ENCODE results near the gene TRIM54.
"Not testable (repeated sequence)": the region's sequence is repeated elsewhere in the genome, so short reads cannot be mapped to it uniquely, and the experiment has no call there.

Gene TRIM54

GRCh38 chr2:27296481-27296880 lies 14.3 kb downstream of the TRIM54 start:
- TF ChIP-seq, protein P1, sequence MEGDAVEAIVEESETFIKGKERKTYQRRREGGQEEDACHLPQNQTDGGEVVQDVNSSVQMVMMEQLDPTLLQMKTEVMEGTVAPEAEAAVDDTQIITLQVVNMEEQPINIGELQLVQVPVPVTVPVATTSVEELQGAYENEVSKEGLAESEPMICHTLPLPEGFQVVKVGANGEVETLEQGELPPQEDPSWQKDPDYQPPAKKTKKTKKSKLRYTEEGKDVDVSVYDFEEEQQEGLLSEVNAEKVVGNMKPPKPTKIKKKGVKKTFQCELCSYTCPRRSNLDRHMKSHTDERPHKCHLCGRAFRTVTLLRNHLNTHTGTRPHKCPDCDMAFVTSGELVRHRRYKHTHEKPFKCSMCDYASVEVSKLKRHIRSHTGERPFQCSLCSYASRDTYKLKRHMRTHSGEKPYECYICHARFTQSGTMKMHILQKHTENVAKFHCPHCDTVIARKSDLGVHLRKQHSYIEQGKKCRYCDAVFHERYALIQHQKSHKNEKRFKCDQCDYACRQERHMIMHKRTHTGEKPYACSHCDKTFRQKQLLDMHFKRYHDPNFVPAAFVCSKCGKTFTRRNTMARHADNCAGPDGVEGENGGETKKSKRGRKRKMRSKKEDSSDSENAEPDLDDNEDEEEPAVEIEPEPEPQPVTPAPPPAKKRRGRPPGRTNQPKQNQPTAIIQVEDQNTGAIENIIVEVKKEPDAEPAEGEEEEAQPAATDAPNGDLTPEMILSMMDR (IDR thresholded peaks at IDR 0.05; ENCODE audit: insufficient read depth, low read depth, low read length, missing control alignments): no peak
- H3K4me3 ChIP-seq (ENCODE audit: low read length): no peak overlapping the region
- no peak for DNase-seq (ENCODE audit: low read depth)

- no peak overlapping the region for H3K4me3 ChIP-seq (ENCODE audit: low read length)
- DNase-seq (ENCODE audit: low read depth): no peak
- TF ChIP-seq, protein P1 (IDR thresholded peaks at IDR 0.05; ENCODE audit: insufficient read depth, low read depth, low read length, missing control alignments): no peak
Measured at GRCh38 chr2:27297195-27297594, 15.0 kb downstream of the TRIM54 start.

DNA sequence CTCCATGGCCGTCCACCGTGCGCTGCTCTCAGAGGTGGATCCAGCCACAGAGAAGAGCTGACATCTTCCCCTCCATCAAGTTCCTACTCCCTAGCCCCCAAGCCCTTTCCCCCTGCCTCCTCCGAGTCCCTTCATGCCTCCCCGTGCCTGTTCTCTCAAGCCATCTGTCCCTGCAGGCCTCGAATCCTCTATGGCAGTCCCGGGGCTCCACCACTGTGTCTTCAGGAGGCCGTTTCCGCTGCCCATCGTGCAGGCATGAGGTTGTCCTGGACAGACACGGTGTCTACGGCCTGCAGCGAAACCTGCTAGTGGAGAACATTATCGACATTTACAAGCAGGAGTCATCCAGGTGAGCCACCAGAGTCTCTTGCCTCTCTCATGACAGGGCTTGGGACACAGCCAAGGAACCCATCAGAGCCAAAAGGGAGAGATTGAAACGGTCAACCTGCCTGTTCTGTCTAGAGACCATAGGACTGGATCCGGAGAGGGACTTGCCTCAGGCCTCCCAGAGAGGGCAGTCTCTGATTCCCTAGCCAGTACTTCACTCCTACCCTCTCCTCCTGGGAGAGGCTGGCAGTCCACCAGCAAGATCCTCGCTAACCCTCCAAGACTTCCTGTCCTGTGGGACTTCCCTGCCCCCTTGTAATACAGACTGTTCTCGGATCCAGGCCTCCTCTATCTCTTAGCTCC lies 16.3 kb downstream of the TRIM54 start:
- no peak overlapping the region for H3K4me3 ChIP-seq (ENCODE audit: low read length)
- TF ChIP-seq, protein P1 (IDR thresholded peaks at IDR 0.05; ENCODE audit: insufficient read depth, low read depth, low read length, missing control alignments): no peak
- DNase-seq (ENCODE audit: low read depth): no peak

- not testable (repeated sequence) for H3K4me3 ChIP-seq (ENCODE audit: low read length); DNase-seq (ENCODE audit: low read depth)
Measured at GRCh38 chr2:27300606-27301005, 18.4 kb downstream of the TRIM54 start.

GRCh38 chr2:27303093-27304025 lies 21.1 kb downstream of the TRIM54 start:
- peak; percentile 75 for DNase-seq (ENCODE audit: low read depth)
- no peak overlapping the region for H3K4me3 ChIP-seq (ENCODE audit: low read length)

GRCh38 chr2:27304488-27305240 lies 22.4 kb downstream of the TRIM54 start:
- TF ChIP-seq, protein P1 (IDR thresholded peaks at IDR 0.05; ENCODE audit: insufficient read depth, low read depth, low read length, missing control alignments): no peak
- DNase-seq (ENCODE audit: low read depth): no peak
- H3K4me3 ChIP-seq (ENCODE audit: low read length): no peak overlapping the region

More at GRCh38 chr2:27303093-27304025, 21.1 kb downstream of the TRIM54 start:
- TF ChIP-seq, protein P1 (IDR thresholded peaks at IDR 0.05; ENCODE audit: insufficient read depth, low read depth, low read length, missing control alignments): peak; percentile 88

DNA sequence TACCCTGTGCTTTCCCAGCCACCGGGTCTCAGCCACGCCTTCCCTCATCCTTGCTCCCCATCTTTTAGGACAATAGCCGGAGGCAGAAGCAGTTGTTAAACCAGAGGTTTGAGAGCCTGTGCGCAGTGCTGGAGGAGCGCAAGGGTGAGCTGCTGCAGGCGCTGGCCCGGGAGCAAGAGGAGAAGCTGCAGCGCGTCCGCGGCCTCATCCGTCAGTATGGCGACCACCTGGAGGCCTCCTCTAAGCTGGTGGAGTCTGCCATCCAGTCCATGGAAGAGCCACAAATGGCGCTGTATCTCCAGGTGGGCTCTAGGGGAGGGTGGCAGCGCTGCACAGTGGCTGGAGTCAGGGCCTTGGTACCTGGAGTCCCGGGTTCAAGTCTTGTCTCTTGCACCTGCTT lies 23.3 kb downstream of the TRIM54 start:
- TF ChIP-seq, protein P1 (IDR thresholded peaks at IDR 0.05; ENCODE audit: insufficient read depth, low read depth, low read length, missing control alignments): no peak
- H3K4me3 ChIP-seq (ENCODE audit: low read length): no peak overlapping the region
- no peak for DNase-seq (ENCODE audit: low read depth)

All from epithelial cell of esophagus (primary cell).